ENCODE results near the gene KLF1.
"Not testable (repeated sequence)": the region's sequence is repeated elsewhere in the genome, so short reads cannot be mapped to it uniquely, and the experiment has no call there.

The KLF1 gene

GRCh38 chr19:12886969-12887747, at the start of gene KLF1:
KLF1 (minus strand) TSS chr19:12887201; CDS start chr19:12887140, 61 bp downstream.
- no peak for DNase-seq

GRCh38 chr19:12936582-12936981, 49.6 kb upstream of the KLF1 start:
- no peak for DNase-seq

GRCh38 chr19:12935071-12935470, 48.1 kb upstream of the KLF1 start:
- DNase-seq: no peak

DNA sequence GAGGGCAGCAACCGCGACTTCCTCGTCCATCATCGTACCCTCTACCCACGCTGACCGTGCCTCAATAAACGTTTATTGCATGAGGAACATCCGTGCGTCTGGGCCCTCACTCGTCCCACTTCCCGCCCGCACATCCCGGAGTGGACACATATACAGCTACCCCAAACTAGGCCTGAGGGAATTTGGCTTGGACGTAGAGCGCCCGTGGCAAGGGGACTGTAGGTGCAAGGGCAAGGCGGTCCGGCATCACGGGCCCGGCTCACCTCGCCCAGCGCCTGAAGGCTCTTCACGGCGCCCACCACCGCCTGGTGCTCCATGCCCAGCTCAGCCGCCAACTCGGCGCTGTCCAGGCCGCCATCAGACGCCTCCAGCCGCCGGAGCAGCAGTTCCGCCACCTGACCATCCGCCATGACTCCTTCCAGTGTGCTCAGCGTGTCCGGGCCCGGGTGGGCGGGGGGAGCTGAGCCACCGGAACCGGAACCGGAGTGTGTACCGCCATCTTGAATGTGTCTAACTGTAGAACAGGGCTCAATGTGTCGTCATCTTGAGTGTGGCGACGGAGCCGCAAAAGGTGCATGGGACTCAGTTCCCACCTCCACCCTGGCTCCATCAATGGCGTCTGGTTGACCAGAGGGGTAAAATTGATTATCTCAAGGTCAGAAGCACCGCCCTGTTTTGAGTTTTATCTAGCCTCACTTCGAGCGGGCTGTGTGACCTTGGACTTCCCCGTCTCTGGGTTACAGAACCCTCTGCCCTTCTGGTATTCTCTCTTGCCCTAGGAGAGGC, 46.5 kb upstream of the KLF1 start, which contains the start of gene FARSA:
Gene FARSA (minus strand): TSS at position 425 of the 786 bp plus-strand sequence. CDS start 15 bp downstream, at position 410.
- peak; percentile 90 for DNase-seq

- no peak for DNase-seq
Measured at GRCh38 chr19:12932392-12933286, 45.6 kb upstream of the KLF1 start.

DNA sequence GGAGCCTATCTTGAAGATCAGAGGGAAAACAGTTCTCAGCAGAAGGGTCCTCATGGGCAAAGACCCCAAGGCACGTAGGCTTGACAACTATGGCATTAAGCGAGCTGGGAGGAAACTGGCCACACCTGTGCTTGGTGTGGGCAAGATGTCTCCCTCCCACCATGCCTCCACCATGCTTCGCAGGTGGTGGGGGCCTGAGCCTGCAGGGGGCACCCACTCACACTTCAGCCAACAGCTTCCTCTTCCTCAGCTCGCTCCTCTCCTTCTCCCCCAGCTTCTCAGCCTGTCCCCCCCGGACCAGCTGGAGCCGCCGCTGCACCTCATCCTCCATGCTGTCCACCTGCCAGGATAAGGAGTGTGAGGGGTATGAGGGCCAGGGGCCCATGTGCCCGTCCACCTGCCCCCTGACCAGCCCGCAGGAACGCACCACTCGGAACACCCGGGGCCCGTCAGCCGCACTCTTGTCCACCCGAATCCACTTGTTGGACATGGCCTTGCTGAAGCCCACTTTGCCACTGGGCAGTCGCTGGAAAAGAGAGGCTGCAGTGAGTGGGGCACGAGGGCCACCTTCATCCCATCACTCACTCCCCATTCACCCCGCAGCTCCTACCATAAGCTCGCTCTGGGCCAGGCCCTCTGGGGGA, 43.1 kb upstream of the KLF1 start:
- DNase-seq: no peak

GRCh38 chr19:12924621-12925310, 37.8 kb upstream of the KLF1 start:
- DNase-seq: no peak

DNA sequence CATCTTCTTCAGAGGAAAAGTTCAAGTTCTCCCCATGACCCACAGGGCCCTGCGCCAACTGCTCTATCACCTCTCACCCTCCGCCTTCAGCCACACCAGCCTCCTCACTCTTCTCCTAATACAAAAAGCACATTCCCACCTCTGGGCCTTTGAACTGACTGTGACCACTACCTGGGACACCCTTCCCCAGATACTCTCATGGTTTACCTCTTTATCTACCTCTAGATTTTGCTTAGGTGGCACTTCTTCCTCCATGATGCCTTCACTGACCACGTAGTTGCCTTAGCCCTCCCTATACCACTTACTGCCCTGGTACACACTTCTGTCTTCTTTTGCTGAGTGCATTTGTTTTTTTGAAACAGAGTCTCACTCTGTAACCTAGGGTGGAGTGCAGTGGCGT, 36.0 kb upstream of the KLF1 start:
- DNase-seq: no peak

GRCh38 chr19:12921047-12921446, 34.0 kb upstream of the KLF1 start:
- DNase-seq: no peak

DNA sequence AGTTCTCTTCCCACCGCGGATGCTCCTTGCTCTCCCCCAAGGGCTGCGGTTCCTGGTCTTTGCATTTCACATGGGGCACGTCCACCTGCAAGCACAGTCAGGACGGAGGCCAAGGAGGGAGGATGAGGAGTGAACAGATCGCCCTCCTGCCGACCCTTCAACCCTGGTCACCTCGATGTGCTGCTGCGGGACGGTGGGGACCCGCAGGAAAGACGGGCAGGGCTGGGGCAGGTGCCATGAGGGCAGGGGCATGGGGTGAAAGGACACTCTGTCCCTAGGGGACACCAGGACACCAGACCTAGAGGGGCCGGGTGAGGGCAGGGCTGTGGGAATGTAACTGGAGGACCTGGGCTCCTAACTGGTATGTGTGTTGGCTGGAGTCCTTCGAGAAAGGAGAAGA, 31.3 kb upstream of the KLF1 start:
- no peak for DNase-seq

GRCh38 chr19:12915860-12916259, 28.9 kb upstream of the KLF1 start:
- DNase-seq: not testable (repeated sequence)

- peak; percentile 70 for DNase-seq
Measured at GRCh38 chr19:12913851-12914690, 27.1 kb upstream of the KLF1 start.

DNA sequence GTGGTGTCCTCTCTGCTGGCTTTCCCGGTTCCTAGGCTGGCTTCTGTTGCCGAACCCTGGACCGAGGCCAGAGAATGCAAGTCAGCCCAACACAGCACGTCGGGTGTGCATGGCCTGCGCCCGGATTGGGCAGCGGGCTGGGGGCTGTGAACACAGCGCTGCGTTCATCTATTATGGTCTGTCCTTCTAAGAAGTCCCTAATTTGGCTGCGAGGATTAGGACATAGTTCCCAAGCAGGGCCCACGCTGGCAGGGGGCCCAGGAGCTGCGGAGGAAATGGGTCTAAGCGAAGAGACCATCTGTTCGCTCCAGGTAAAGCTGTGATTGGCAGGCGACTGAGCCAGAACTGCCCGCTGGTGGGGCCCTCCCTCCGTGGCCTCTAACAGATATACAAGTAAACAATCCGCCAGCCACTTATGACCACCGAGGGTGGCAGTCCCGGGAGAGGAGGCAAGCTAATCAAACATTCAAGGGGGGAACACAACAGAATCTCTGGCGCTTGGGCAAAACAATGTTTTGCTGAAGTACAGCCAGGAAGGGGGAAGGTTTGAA, 26.1 kb upstream of the KLF1 start:
- no peak for DNase-seq

DNA sequence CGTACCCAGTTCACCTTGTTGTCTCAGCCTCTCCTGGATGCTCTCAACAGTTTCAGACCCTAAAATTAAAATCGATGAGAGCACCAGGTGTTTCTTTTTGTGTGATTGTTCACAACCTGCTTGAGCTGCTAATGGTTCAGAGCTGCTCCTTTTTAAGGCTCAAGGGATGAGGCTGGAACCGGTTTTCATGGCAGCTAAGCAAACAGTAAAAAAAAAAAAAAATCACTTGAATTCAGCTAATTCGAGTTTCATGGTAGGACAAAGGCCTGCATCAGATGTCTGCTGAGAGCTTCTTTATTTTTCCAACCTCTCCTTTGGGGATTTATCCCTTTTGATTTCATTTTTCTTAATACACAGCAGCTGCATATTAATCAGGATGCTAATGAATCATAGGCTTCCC, 25.6 kb upstream of the KLF1 start:
- DNase-seq: no peak

GRCh38 chr19:12907166-12907565, 20.2 kb upstream of the KLF1 start:
- no peak for DNase-seq

GRCh38 chr19:12899891-12900518, 13.0 kb upstream of the KLF1 start:
- no peak for DNase-seq

- no peak for DNase-seq
Measured at GRCh38 chr19:12896460-12896859, 9.5 kb upstream of the KLF1 start.

DNA sequence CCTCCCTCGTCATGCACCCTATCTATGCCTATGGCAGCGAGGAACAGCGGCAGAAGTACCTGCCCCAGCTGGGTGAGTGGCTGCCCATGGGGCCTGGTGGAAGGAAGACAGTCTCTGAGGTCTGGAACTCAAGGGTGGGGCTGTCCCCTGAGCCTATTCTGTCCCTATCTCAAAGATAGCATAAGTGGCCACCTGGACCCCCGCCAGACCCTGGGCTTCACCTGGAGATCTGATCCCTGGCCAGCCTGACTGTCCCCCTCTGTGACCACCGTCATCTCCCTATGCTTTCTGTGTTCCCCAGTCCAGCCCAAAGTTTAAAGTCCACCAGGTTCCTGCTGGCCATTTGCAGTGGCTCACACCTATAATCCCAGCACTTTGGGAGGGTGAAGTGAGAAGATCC, 6.6 kb upstream of the KLF1 start:
- DNase-seq: no peak

GRCh38 chr19:12891553-12892021, 4.6 kb upstream of the KLF1 start:
- DNase-seq: no peak

Data from CD4-positive, alpha-beta T cell treated with Interleukin-15 for 1 hour (primary cell).